Left renal pelvis (tissue), 4 donors: ENCODE results near the gene WDR46. TPM values are rescaled to one million over a fixed set of nuclear protein-coding genes. Genes with fewer than 3 reads are reported as not detected.

Experiments used
- polyA plus RNA-seq, 4 donors: library from polyadenylated mRNA; unstranded; fragments of 120-200 nt; gene quantifications; one replicate each; pipeline ENCODE4 v1.2.1, GENCODE V29; 2013; ENCODE audit not compliant: insufficient read length in 4 of 4

WDR46 gene
- polyA plus RNA-seq, 4 donors: 54.9 to 82.1 (median 59.9) TPM

Other genes with a start within 250 kb of the WDR46 start
- 10 to 100 TPM; 17.1 to 20.5 (median 18.3) TPM for gene HLA-DPA1, start 215.6 kb downstream of the WDR46 start, polyA plus RNA-seq
- gene HLA-DPB1, start 213.2 kb downstream of the WDR46 start, polyA plus RNA-seq: 10 to 100 TPM; 16.7 to 20.4 (median 17.2) TPM
- 1 to 10 TPM; 3.0 to 6.9 (median 4.1) TPM for gene COL11A2, start 96.8 kb downstream of the WDR46 start, polyA plus RNA-seq
- gene RXRB, start 88.6 kb downstream of the WDR46 start, polyA plus RNA-seq: 10 to 100 TPM; 47.0 to 66.5 (median 55.5) TPM
- gene SLC39A7, start 88.4 kb downstream of the WDR46 start, polyA plus RNA-seq: 100 to 1,000 TPM in 3 of 4 donors, 10 to 100 TPM in 1; 91.9 to 139 (median 116) TPM
- 10 to 100 TPM; 10.7 to 29.1 (median 22.2) TPM for gene HSD17B8, start 84.6 kb downstream of the WDR46 start, polyA plus RNA-seq
- 10 to 100 TPM; 52.8 to 70.6 (median 56.2) TPM for gene RING1, start 80.7 kb downstream of the WDR46 start, polyA plus RNA-seq
- 10 to 100 TPM; 53.1 to 96.0 (median 75.1) TPM for gene VPS52, start 17.4 kb downstream of the WDR46 start, polyA plus RNA-seq
- gene RPS18, start 17.2 kb downstream of the WDR46 start, polyA plus RNA-seq: 1,000 to 10,000 TPM; 2,948 to 3,391 (median 3,096) TPM
- 1 to 10 TPM; 2.5 to 5.0 (median 3.8) TPM for gene B3GALT4, start 12.1 kb downstream of the WDR46 start, polyA plus RNA-seq
- 10 to 100 TPM; 41.9 to 78.2 (median 75.1) TPM for gene PFDN6, start 362 bp upstream of the WDR46 start, polyA plus RNA-seq
- gene RGL2, start 9.7 kb upstream of the WDR46 start, polyA plus RNA-seq: 100 to 1,000 TPM in 2 of 4 donors, 10 to 100 TPM in 2; 96.7 to 133 (median 103) TPM
- 10 to 100 TPM; 26.9 to 49.5 (median 38.4) TPM for gene TAPBP, start 24.8 kb upstream of the WDR46 start, polyA plus RNA-seq
- gene ZBTB22, start 28.5 kb upstream of the WDR46 start, polyA plus RNA-seq: 10 to 100 TPM; 20.1 to 25.5 (median 21.4) TPM
- 10 to 100 TPM; 45.3 to 58.9 (median 54.1) TPM for gene DAXX, start 33.7 kb upstream of the WDR46 start, polyA plus RNA-seq
- gene KIFC1, start 102.6 kb upstream of the WDR46 start, polyA plus RNA-seq: 10 to 100 TPM; 35.0 to 47.3 (median 37.7) TPM
- 10 to 100 TPM; 65.4 to 87.7 (median 73.4) TPM for gene PHF1, start 121.8 kb upstream of the WDR46 start, polyA plus RNA-seq
- gene CUTA, start 128.9 kb upstream of the WDR46 start, polyA plus RNA-seq: 100 to 1,000 TPM; 150 to 250 (median 226) TPM
- 10 to 100 TPM; 20.9 to 42.3 (median 33.1) TPM for gene SYNGAP1, start 130.8 kb upstream of the WDR46 start, polyA plus RNA-seq
- 10 to 100 TPM in 3 of 4 donors, 1 to 10 TPM in 1; 9.2 to 17.6 (median 14.2) TPM for gene ZBTB9, start 165.3 kb upstream of the WDR46 start, polyA plus RNA-seq